AG10803 (cell line): ENCODE measurements around the gene MRFAP1L1.
"Not testable (repeated sequence)": the region's sequence is repeated elsewhere in the genome, so short reads cannot be mapped to it uniquely, and the experiment has no call there.

ENCODE experiments used
- DNase-seq: peaks from one replicate; pipeline ENCODE4 v3.0.0; 2010; ENCODE audit warnings: low read depth
- H3K4me3 ChIP-seq: 2 replicates; pipeline ENCODE4 v1.5.1; 2011; ENCODE audit warnings: mild to moderate bottlenecking, low read length, control low read depth
- CTCF ChIP-seq: conservative IDR thresholded peaks from 2 replicates; pipeline ENCODE4 v1.5.1; 2011; ENCODE audit warnings: mild to moderate bottlenecking, low read length, control low read depth, inconsistent platforms

The MRFAP1L1 gene

GRCh38 chr4:6709230-6710114 lies at the start of gene MRFAP1L1:
MRFAP1L1 (minus strand) TSS chr4:6709865; CDS start chr4:6709629, 236 bp downstream.
- peak within 1 kb of the TSS; percentile 96 for H3K4me3 ChIP-seq
- peak; percentile 25; the same call in 1 of the 2 replicates for TF ChIP-seq CTCF
- peak; percentile 98 for DNase-seq

DNA sequence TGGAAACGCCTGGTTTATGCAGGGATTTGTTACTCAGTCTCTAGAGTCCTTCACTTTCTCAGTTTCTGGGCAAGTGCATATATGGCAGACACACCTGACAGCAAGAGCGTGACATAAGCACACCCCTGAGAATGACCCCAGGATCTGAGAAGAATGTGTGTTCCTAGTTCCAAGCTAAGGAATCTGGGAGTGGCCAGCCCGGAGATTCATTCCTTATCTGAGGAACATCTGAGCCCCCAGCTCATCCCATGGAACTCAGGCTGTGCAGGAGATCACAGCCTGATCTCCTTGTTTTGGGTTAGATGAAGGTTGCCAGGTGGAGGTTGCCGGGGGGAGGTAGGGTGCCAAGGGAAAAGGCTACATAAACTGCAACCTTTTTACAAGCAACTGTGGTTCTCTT lies 49.1 kb upstream of the MRFAP1L1 start:
- no peak for TF ChIP-seq CTCF
- H3K4me3 ChIP-seq: no peak overlapping the region
- no peak for DNase-seq

DNA sequence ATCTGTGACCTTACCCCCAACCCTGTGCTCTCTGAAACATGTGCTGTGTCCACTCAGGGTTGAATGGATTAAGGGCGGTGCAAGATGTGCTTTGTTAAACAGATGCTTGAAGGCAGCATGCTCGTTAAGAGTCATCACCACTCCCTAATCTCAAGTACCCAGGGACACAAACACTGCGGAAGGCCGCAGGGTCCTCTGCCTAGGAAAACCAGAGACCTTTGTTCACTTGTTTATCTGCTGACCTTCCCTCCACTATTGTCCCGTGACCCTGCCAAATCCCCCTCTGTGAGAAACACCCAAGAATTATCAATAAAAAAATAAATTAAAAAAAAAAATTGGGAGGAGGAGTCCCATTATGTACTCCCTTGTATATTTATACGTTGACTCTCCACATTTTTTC lies 46.7 kb upstream of the MRFAP1L1 start:
- DNase-seq: not testable (repeated sequence)

DNA sequence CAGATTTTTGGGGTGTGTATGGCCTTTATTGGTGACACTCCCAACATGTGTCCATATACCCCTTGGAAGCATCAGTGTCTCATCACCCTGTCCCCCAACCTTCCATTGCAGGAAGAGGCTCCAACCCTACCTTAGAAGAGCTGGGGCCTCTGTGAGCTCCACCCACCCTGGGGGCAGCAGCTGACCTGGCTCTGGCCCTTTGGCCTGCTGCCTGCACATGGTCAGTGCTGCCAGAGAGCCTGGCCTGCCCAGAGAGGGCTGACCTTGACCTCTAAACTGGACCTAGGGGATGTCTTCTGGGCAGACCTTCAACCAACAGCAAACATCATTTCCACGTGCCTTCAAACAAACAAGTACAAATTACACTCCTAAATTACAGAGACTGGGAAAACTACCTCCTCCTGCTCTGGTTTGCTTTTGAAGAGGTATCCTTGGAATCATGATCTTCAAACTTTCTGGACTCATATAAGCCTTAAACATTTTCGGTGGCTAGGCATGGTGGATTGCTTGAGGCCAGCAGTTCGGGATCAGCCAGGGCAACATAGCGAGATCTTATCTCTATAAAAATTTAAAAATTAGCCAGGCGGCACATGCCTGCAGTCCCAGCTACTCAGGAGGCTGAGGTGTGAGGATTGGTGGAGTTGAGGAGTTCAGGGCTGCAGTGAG lies 45.6 kb upstream of the MRFAP1L1 start:
- no peak for TF ChIP-seq CTCF
- no peak overlapping the region for H3K4me3 ChIP-seq
- DNase-seq: no peak

More for the DNA sequence above, 46.7 kb upstream of the MRFAP1L1 start:
- H3K4me3 ChIP-seq: not testable (repeated sequence)

DNA sequence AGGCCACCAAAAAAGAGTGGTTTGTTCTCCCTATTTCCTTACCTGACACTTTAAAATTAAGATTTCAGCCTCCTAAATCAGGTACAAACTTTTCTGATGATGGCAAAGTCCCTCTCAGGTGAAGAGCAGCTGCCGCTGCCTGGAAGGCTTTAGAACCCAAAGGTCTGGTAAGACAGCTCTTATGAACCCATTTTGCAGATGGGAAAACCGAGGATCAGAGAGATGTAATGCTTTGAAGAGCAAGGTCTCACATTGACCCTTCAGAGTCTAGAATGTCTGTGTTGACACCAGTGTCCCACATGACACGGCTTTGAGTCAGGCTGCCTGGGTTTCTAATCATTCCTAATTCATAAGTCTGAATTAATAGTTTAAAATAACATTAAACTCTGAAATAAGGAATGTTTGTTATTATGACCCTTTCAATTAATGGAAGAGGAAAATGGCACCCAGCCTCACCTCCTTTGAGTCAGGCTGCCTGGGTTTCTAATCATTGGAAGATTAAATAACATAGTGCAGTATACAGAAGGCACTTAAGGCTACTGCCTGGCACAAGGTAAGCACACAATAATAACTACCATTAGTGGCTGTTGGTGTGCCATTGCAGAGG lies 44.9 kb upstream of the MRFAP1L1 start:
- H3K4me3 ChIP-seq: no peak overlapping the region
- DNase-seq: no peak
- no peak for TF ChIP-seq CTCF

GRCh38 chr4:6753891-6754290 lies 44.2 kb upstream of the MRFAP1L1 start:
- no peak for TF ChIP-seq CTCF
- H3K4me3 ChIP-seq: no peak overlapping the region
- DNase-seq: no peak

GRCh38 chr4:6753103-6753560 lies 43.5 kb upstream of the MRFAP1L1 start:
- no peak for TF ChIP-seq CTCF
- DNase-seq: no peak
- H3K4me3 ChIP-seq: no peak overlapping the region
